ENCODE results near the gene CREB5.

CREB5 gene

GRCh38 chr7:28554802-28555471 lies 142.6 kb downstream of the CREB5 start:
- no peak for TF ChIP-seq ZBTB7A (IDR thresholded peaks at IDR 0.05; ENCODE audit: low read depth)
- no peak for TF ChIP-seq CEBPB (IDR thresholded peaks at IDR 0.05)
- no peak for TF ChIP-seq TAF1 (IDR thresholded peaks at IDR 0.05; ENCODE audit: low read depth)
- no peak for TF ChIP-seq EGR1 (IDR thresholded peaks at IDR 0.05)
- TF ChIP-seq YY1 (IDR thresholded peaks at IDR 0.05; ENCODE audit: low read depth): no peak
- TF ChIP-seq, protein P1, sequence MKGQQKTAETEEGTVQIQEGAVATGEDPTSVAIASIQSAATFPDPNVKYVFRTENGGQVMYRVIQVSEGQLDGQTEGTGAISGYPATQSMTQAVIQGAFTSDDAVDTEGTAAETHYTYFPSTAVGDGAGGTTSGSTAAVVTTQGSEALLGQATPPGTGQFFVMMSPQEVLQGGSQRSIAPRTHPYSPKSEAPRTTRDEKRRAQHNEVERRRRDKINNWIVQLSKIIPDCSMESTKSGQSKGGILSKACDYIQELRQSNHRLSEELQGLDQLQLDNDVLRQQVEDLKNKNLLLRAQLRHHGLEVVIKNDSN (IDR thresholded peaks at IDR 0.05): no peak
- TF ChIP-seq FOXM1 (IDR thresholded peaks at IDR 0.05; ENCODE audit: borderline replicate concordance, low read depth): no peak
- no peak for TF ChIP-seq TCF12 (IDR thresholded peaks at IDR 0.05; ENCODE audit: low read depth)
- TF ChIP-seq EP300 (IDR thresholded peaks at IDR 0.05; ENCODE audit: borderline replicate concordance): no peak
- TF ChIP-seq MAX (IDR thresholded peaks at IDR 0.05): no peak
- no peak for TF ChIP-seq TEAD4 (IDR thresholded peaks at IDR 0.05)
- TF ChIP-seq, protein P2, sequence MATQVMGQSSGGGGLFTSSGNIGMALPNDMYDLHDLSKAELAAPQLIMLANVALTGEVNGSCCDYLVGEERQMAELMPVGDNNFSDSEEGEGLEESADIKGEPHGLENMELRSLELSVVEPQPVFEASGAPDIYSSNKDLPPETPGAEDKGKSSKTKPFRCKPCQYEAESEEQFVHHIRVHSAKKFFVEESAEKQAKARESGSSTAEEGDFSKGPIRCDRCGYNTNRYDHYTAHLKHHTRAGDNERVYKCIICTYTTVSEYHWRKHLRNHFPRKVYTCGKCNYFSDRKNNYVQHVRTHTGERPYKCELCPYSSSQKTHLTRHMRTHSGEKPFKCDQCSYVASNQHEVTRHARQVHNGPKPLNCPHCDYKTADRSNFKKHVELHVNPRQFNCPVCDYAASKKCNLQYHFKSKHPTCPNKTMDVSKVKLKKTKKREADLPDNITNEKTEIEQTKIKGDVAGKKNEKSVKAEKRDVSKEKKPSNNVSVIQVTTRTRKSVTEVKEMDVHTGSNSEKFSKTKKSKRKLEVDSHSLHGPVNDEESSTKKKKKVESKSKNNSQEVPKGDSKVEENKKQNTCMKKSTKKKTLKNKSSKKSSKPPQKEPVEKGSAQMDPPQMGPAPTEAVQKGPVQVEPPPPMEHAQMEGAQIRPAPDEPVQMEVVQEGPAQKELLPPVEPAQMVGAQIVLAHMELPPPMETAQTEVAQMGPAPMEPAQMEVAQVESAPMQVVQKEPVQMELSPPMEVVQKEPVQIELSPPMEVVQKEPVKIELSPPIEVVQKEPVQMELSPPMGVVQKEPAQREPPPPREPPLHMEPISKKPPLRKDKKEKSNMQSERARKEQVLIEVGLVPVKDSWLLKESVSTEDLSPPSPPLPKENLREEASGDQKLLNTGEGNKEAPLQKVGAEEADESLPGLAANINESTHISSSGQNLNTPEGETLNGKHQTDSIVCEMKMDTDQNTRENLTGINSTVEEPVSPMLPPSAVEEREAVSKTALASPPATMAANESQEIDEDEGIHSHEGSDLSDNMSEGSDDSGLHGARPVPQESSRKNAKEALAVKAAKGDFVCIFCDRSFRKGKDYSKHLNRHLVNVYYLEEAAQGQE (IDR thresholded peaks at IDR 0.05; ENCODE audit: low read depth): no peak
- no peak for TF ChIP-seq RAD21 (IDR thresholded peaks at IDR 0.05; ENCODE audit: low read depth)
- no peak for TF ChIP-seq CREB1 (IDR thresholded peaks at IDR 0.05; ENCODE audit: low read depth)
- TF ChIP-seq NFIC (IDR thresholded peaks at IDR 0.05): no peak

DNA sequence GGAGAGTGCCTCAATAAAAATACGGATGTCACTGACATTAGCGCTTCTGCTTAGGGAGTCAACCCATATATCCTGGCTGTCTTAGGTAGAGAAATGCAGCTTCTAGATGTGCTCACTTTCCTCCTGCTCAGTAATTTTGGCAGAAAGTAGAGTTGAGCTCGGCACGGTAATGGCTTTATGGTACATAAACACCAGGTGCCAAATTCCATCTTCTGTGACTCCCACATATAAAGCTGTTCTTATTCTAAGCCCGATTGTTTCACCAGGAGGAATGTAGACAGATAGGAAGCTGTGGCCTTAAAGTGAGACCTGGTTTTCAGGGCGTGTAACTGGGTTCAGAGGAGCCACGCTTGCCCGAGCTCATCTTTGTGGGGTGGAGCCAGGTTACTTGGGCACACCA lies 143.7 kb downstream of the CREB5 start:
- no peak for TF ChIP-seq TEAD4 (IDR thresholded peaks at IDR 0.05)

GRCh38 chr7:28556671-28557070 lies 144.4 kb downstream of the CREB5 start:
- TF ChIP-seq YY1 (IDR thresholded peaks at IDR 0.05; ENCODE audit: low read depth): no peak
- TF ChIP-seq, protein P1 (IDR thresholded peaks at IDR 0.05): no peak
- TF ChIP-seq TEAD4 (IDR thresholded peaks at IDR 0.05): no peak
- no peak for TF ChIP-seq FOXM1 (IDR thresholded peaks at IDR 0.05; ENCODE audit: borderline replicate concordance, low read depth)
- no peak for TF ChIP-seq TCF12 (IDR thresholded peaks at IDR 0.05; ENCODE audit: low read depth)
- TF ChIP-seq EP300 (IDR thresholded peaks at IDR 0.05; ENCODE audit: borderline replicate concordance): no peak
- no peak for TF ChIP-seq TAF1 (IDR thresholded peaks at IDR 0.05; ENCODE audit: low read depth)
- TF ChIP-seq CREB1 (IDR thresholded peaks at IDR 0.05; ENCODE audit: low read depth): no peak
- TF ChIP-seq RAD21 (IDR thresholded peaks at IDR 0.05; ENCODE audit: low read depth): no peak
- TF ChIP-seq, protein P2 (IDR thresholded peaks at IDR 0.05; ENCODE audit: low read depth): no peak
- TF ChIP-seq CEBPB (IDR thresholded peaks at IDR 0.05): no peak
- no peak for TF ChIP-seq ZBTB7A (IDR thresholded peaks at IDR 0.05; ENCODE audit: low read depth)
- TF ChIP-seq NFIC (IDR thresholded peaks at IDR 0.05): no peak
- no peak for TF ChIP-seq EGR1 (IDR thresholded peaks at IDR 0.05)
- no peak for TF ChIP-seq MAX (IDR thresholded peaks at IDR 0.05)

DNA sequence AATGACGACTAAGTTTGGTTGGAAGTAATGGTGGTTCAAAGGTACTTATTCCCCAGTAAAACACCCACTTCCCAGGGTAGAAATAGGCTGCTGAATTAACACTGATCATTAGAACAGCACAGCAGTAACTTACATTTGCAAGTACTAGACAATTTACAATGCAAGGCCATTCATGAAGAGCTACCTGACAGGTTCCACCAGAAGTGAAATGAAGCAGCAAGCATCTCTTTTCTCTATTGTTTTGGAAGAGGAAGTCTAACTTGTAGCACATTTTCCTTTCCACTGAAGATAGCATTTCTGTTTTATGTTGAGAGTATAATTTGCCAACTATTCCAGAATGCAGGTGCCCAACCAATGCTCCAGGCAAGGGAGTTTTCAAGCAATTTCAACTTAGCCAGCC lies 145.9 kb downstream of the CREB5 start:
- TF ChIP-seq FOXM1 (IDR thresholded peaks at IDR 0.05; ENCODE audit: borderline replicate concordance, low read depth) (no peak), MAX (IDR thresholded peaks at IDR 0.05) (no peak), RAD21 (IDR thresholded peaks at IDR 0.05; ENCODE audit: low read depth) (no peak), TAF1 (IDR thresholded peaks at IDR 0.05; ENCODE audit: low read depth) (no peak), CEBPB (IDR thresholded peaks at IDR 0.05) (no peak), NFIC (IDR thresholded peaks at IDR 0.05) (no peak), TCF12 (IDR thresholded peaks at IDR 0.05; ENCODE audit: low read depth) (no peak), TEAD4 (IDR thresholded peaks at IDR 0.05) (no peak), ZBTB7A (IDR thresholded peaks at IDR 0.05; ENCODE audit: low read depth) (no peak), YY1 (IDR thresholded peaks at IDR 0.05; ENCODE audit: low read depth) (no peak), EP300 (IDR thresholded peaks at IDR 0.05; ENCODE audit: borderline replicate concordance) (no peak)
- TF ChIP-seq, protein P1 (IDR thresholded peaks at IDR 0.05): no peak

GRCh38 chr7:28560767-28561166 lies 148.4 kb downstream of the CREB5 start:
- TF ChIP-seq CREB1 (IDR thresholded peaks at IDR 0.05; ENCODE audit: low read depth): no peak
- TF ChIP-seq NFIC (IDR thresholded peaks at IDR 0.05): no peak
- TF ChIP-seq TCF12 (IDR thresholded peaks at IDR 0.05; ENCODE audit: low read depth): no peak
